HepG2 (cell line): Measurements from ENCODE around the gene P2RY6. TPM values are rescaled to one million over a fixed set of nuclear protein-coding genes. Genes with fewer than 3 reads are reported as not detected.

Source experiments
- ATAC-seq: fragments of 200-7000 bp; cut with Tn5 transposase; 3 replicates; pipeline ENCODE4 v1.9.1; 2020; ENCODE audit warnings: mild to moderate bottlenecking, moderate library complexity
- BruUV-seq: library from RNA; stranded (reverse); fragments of 400-500 nt; replicated peaks from 2 replicates; lab custom pipeline; 2021; lab: Mats Ljungman, UMichigan
- CTCF ChIA-PET: fragments of 300-600 bp; formaldehyde crosslinking; extraction: SDS; loops from one replicate; lab custom pipeline; 2021; ENCODE audit warnings: low total read pairs, inconsistent platforms, low intra/inter-chr PET ratio; lab: Yijun Ruan, JAX
- POLR2A ChIA-PET: fragments of 350-600 bp; sonication (Branson Sonifier 250); formaldehyde crosslinking; loops from one replicate; lab custom pipeline; 2020; ENCODE audit warnings: antibody characterized with exemption, inconsistent platforms; lab: Yijun Ruan, JAX
- DNase-seq: peaks from one replicate; pipeline ENCODE4 v3.0.0-alpha.2; 2015; ENCODE audit warnings: low spot score
- FAIRE-seq: peaks from 3 replicates; lab custom pipeline; 2011; peaks lifted over from hg19 to GRCh38; lab: Jason Lieb, UNC
- H2AFZ ChIP-seq: one replicate; pipeline ENCODE4 v1.6.1; 2011; ENCODE audit warnings: low read length, inconsistent platforms
- H3K27ac ChIP-seq: fragments of 300-600 bp; 3 replicates; pipeline ENCODE4 v1.8.0; 2011; ENCODE audit warnings: mixed run types, mild to moderate bottlenecking, mixed read lengths, low read length, inconsistent platforms; ENCODE audit not compliant: insufficient read depth; ENCODE audit errors: extremely low read length
- H3K27me3 ChIP-seq, 2 experiments: fragments of 200-600 bp in 1 of 2; 2 replicates in 1 of 2; 3 replicates in 1 of 2; pipeline versions ENCODE4 v1.6.0 to v1.8.0; 2011; ENCODE audit warnings: low read length in 2 of 2, mild to moderate bottlenecking in 2 of 2, moderate library complexity in 2 of 2, inconsistent platforms in 1 of 2; ENCODE audit not compliant: insufficient read depth in 2 of 2, control insufficient read depth in 1 of 2
- H3K36me3 ChIP-seq, 2 experiments: fragments of 200-600 bp in 1 of 2; replicated peaks in 1 of 2; 2 replicates in 1 of 2; 3 replicates in 1 of 2; pipeline versions ENCODE4 v1.5.1 to v1.8.0; 2011; ENCODE audit warnings: low read length in 2 of 2, inconsistent platforms in 1 of 2; ENCODE audit not compliant: insufficient read depth in 2 of 2, control insufficient read depth in 1 of 2
- H3K4me1 ChIP-seq: 2 replicates; pipeline ENCODE4 v1.5.1; 2012; ENCODE audit warnings: low read length, inconsistent platforms; ENCODE audit not compliant: insufficient read depth
- H3K4me2 ChIP-seq: 2 replicates; pipeline ENCODE4 v1.6.0; 2011; ENCODE audit warnings: low read depth, low read length, inconsistent platforms
- H3K4me3 ChIP-seq, 3 experiments: fragments of 200-600 bp in 1 of 3; sonication (generic), shearing (Covaris generic) in 1 of 3; replicated peaks in 1 of 3; 2 replicates each; pipeline ENCODE4 v1.5.1; 2011 to 2016; ENCODE audit warnings: low read length in 3 of 3, inconsistent platforms in 2 of 3, low read depth in 2 of 3, mild to moderate bottlenecking in 2 of 3, control low read depth in 1 of 3, mixed read lengths in 1 of 3; ENCODE audit not compliant: insufficient read depth in 1 of 3
- H3K79me2 ChIP-seq: one replicate; pipeline ENCODE4 v1.6.1; 2011; ENCODE audit warnings: low read length, inconsistent platforms; ENCODE audit not compliant: insufficient read depth
- H3K9ac ChIP-seq: 2 replicates; pipeline ENCODE4 v1.6.0; 2011; ENCODE audit warnings: mild to moderate bottlenecking, low read depth, low read length, inconsistent platforms; ENCODE audit not compliant: insufficient read depth
- H3K9me3 ChIP-seq: 2 replicates; pipeline ENCODE4 v1.5.1; 2012; ENCODE audit warnings: mild to moderate bottlenecking, low read length
- H4K20me1 ChIP-seq: 2 replicates; pipeline ENCODE4 v1.6.0; 2011; ENCODE audit warnings: inconsistent platforms, mild to moderate bottlenecking, low read length, moderate library complexity; ENCODE audit not compliant: insufficient read depth
- AKAP8 ChIP-seq: sonication (generic); formaldehyde crosslinking; IDR thresholded peaks from 2 replicates; pipeline ENCODE4 v1.5.1; 2020; ENCODE audit warnings: mild to moderate bottlenecking, missing genetic modification reagents
- DNMT1 ChIP-seq: sonication (generic); formaldehyde crosslinking; IDR thresholded peaks from 2 replicates; pipeline ENCODE4 v1.5.1; 2020; ENCODE audit warnings: mild to moderate bottlenecking, missing genetic modification reagents
- MIXL1 ChIP-seq: IDR thresholded peaks from 2 replicates; pipeline ENCODE4 v1.6.1; 2016
- RAD21 ChIP-seq: fragments of 450-650 bp; formaldehyde crosslinking; IDR thresholded peaks from 2 replicates; pipeline ENCODE4 v1.5.0; 2020; ENCODE audit warnings: mild to moderate bottlenecking
- SRSF4 ChIP-seq: fragments of 200-400 bp; formaldehyde crosslinking; IDR thresholded peaks from one replicate; pipeline ENCODE4 v1.6.1; 2018; ENCODE audit warnings: mild to moderate bottlenecking, low read depth, low read length, moderate library complexity; ENCODE audit not compliant: poor library complexity, severe bottlenecking
- TEAD3 ChIP-seq: optimal IDR thresholded peaks from 2 replicates; pipeline ENCODE3; 2016; ENCODE audit warnings: borderline replicate concordance
- ZBTB10 ChIP-seq: sonication (generic); formaldehyde crosslinking; IDR thresholded peaks from 2 replicates; pipeline ENCODE4 v1.4.0; 2020; ENCODE audit warnings: missing genetic modification reagents, borderline replicate concordance
- ZBTB3 ChIP-seq: sonication (generic); formaldehyde crosslinking; IDR thresholded peaks from 2 replicates; pipeline ENCODE4 v1.4.0; 2020; ENCODE audit warnings: low read depth, mild to moderate bottlenecking, moderate library complexity, missing genetic modification reagents, borderline replicate concordance
- ZFP36 ChIP-seq: fragments of 150-350 bp; IDR thresholded peaks from 2 replicates; pipeline ENCODE4 v1.6.1; 2018; ENCODE audit warnings: borderline replicate concordance, low read length, low read depth; ENCODE audit not compliant: partially characterized antibody
- ZNF138 ChIP-seq: sonication (generic); formaldehyde crosslinking; IDR thresholded peaks from 2 replicates; pipeline ENCODE4 v1.5.0; 2020; ENCODE audit warnings: mild to moderate bottlenecking, low read depth, missing genetic modification reagents
- ZNF335 ChIP-seq: sonication (generic); formaldehyde crosslinking; IDR thresholded peaks from 2 replicates; pipeline ENCODE4 v1.4.0; 2020; ENCODE audit warnings: missing genetic modification reagents
- ZNF33B ChIP-seq: sonication (generic); formaldehyde crosslinking; IDR thresholded peaks from 2 replicates; pipeline ENCODE4 v1.5.1; 2020; ENCODE audit warnings: mild to moderate bottlenecking, missing genetic modification reagents
- ZNF746 ChIP-seq: sonication (generic); formaldehyde crosslinking; IDR thresholded peaks from 2 replicates; pipeline ENCODE4 v1.8.0; 2022; ENCODE audit warnings: mild to moderate bottlenecking, missing genetic modification reagents
- ZNF850 ChIP-seq: sonication (generic); formaldehyde crosslinking; conservative IDR thresholded peaks from 2 replicates; pipeline ENCODE4 v1.9.0; 2021; ENCODE audit warnings: mild to moderate bottlenecking, missing genetic modification reagents
- WGBS: methylation state at CpG from one replicate; pipeline ENCODE4 v1.1.6; 2017; ENCODE audit warnings: low lambda C conversion rate; 5-methylcytosine and 5-hydroxymethylcytosine counted together
- in situ Hi-C: cut with HindIII; loops from 2 replicates; pipeline ENCODE4 v1.10.0; 2017; ENCODE audit warnings: low pct_unique_long_range_greater_than_20kb; ENCODE audit not compliant: extremely low pct_ligation_motif_present
- intact Hi-C: fragments of 100-400 bp; cut with micrococcal nuclease; formaldehyde crosslinking; loops from one replicate; pipeline ENCODE4 v1.10.0; 2022; ENCODE audit not compliant: unreplicated experiment
- polyA plus RNA-seq, 8 experiments: library from polyadenylated mRNA; depleted of rRNA in 3 of 8; stranded (reverse) in 7 of 8; unstranded in 1 of 8; fragments of >200 nt; fragmentation: Illumina TruSeq in 4 of 8; extraction: Trizol in 4 of 8; gene quantifications; 2 replicates each; pipeline versions ENCODE4 v1.2.1 to v1.2.3, GENCODE V29; 2011 to 2016; ENCODE audit warnings: low read depth in 4 of 8, missing spikeins in 1 of 8, mixed read lengths in 1 of 8; ENCODE audit not compliant: insufficient read depth in 1 of 8
- total RNA-seq, 5 experiments: library from RNA; depleted of rRNA; stranded (reverse); fragments of >200 nt; fragmentation: Illumina TruSeq; extraction: Trizol; gene quantifications; 2 replicates each; pipeline ENCODE4 v1.2.3, GENCODE V29; 2016; ENCODE audit warnings: low read depth in 1 of 5
- TF ChIP-seq, protein P1 (sequence below): sonication (generic); formaldehyde crosslinking; IDR thresholded peaks from 2 replicates; pipeline ENCODE4 v1.4.0; 2020; ENCODE audit warnings: low read depth, missing genetic modification reagents

Gene P2RY6
- total and polyA plus RNA-seq, 2 of the 13 experiments (the other 11 are each of a cell fraction or from before 2014, with no cell fraction given): 0.09 to 0.29 TPM

DNA sequence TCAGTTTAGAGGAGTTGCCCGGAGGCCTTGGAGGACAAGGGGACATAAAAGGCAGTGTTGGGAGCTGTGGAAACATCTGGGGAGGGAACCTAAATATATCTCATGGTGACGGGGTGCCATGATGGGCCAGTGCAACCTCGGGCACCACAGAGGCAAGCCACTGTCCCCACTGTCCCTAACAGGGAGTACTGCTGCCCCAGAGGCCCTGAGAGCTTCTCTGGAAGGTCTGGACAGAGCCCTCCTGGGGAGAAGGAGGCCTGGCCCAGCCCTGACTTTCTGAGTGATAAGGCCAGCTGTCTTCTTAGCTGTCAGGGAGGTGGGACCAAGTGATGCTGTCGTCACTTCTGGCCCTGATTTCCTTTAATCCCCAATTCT, 5.5 kb upstream of the P2RY6 start:
- no peaks in the 10 kb centered on the region for H3K9me3 ChIP-seq
- DNase-seq (no peak), FAIRE-seq (no peak), ATAC-seq (no peak)
- H3K27ac ChIP-seq: no peak overlapping the region
- peaks cover 33% of the 10 kb centered on the region for H3K4me1 ChIP-seq
- no TSS peak for BruUV-seq
- no peak overlapping the region for H3K4me3 ChIP-seq
- H3K36me3 ChIP-seq: no peaks in the 10 kb centered on the region
- no peak overlapping the region for H3K4me2 ChIP-seq
- H3K79me2 ChIP-seq: no peaks in the 10 kb centered on the region
- ChIA-PET CTCF (no interaction called here), POLR2A (no interaction called here)
- H3K27me3 ChIP-seq: peaks cover 8 to 82% of the 10 kb centered on the region in 2 experiments; a peak in 4 of 5 replicates
- no peak overlapping the region for H2AFZ ChIP-seq
- no peaks in the 10 kb centered on the region for H4K20me1 ChIP-seq
- in situ Hi-C loops (no loop called here), intact Hi-C loops (no loop called here)
- WGBS: 0% methylated on average over 2 of the region's 4 CpGs
- no peak for TF ChIP-seq ZNF138
- no peak for TF ChIP-seq ZNF746
- no peak for TF ChIP-seq RAD21 (CRISPR knock-in tag)
- no peak for TF ChIP-seq ZFP36
- TF ChIP-seq ZNF33B (CRISPR knock-in tag): no peak
- TF ChIP-seq SRSF4: no peak
- no peak for TF ChIP-seq AKAP8 (CRISPR knock-in tag)
- no peak for TF ChIP-seq MIXL1 (CRISPR knock-in tag)
- no peak for TF ChIP-seq ZNF335 (CRISPR knock-in tag)
- TF ChIP-seq, protein P1, sequence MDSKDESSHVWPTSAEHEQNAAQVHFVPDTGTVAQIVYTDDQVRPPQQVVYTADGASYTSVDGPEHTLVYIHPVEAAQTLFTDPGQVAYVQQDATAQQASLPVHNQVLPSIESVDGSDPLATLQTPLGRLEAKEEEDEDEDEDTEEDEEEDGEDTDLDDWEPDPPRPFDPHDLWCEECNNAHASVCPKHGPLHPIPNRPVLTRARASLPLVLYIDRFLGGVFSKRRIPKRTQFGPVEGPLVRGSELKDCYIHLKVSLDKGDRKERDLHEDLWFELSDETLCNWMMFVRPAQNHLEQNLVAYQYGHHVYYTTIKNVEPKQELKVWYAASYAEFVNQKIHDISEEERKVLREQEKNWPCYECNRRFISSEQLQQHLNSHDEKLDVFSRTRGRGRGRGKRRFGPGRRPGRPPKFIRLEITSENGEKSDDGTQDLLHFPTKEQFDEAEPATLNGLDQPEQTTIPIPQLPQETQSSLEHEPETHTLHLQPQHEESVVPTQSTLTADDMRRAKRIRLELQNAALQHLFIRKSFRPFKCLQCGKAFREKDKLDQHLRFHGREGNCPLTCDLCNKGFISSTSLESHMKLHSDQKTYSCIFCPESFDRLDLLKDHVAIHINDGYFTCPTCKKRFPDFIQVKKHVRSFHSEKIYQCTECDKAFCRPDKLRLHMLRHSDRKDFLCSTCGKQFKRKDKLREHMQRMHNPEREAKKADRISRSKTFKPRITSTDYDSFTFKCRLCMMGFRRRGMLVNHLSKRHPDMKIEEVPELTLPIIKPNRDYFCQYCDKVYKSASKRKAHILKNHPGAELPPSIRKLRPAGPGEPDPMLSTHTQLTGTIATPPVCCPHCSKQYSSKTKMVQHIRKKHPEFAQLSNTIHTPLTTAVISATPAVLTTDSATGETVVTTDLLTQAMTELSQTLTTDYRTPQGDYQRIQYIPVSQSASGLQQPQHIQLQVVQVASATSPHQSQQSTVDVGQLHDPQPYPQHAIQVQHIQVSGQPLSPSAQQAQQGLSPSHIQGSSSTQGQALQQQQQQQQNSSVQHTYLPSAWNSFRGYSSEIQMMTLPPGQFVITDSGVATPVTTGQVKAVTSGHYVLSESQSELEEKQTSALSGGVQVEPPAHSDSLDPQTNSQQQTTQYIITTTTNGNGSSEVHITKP (CRISPR knock-in tag): no peak
- no peak for TF ChIP-seq ZNF850 (CRISPR knock-in tag)
- no peak for TF ChIP-seq DNMT1 (CRISPR knock-in tag)
- TF ChIP-seq TEAD3 (CRISPR knock-in tag): no peak
- no peak for TF ChIP-seq ZBTB3
- TF ChIP-seq ZBTB10: no peak
- H3K9ac ChIP-seq: no peak overlapping the region
